ENCODE data around the gene ACSS3. TPM values are rescaled to one million over a fixed set of nuclear protein-coding genes. Genes with fewer than 3 reads are reported as not detected.

Gene ACSS3
- total and polyA plus RNA-seq, 8 donors: 0.73 to 28.5 (median 4.6) TPM

GRCh38 chr12:81211306-81211705 lies 133.4 kb downstream of the ACSS3 start:
- H3K27me3 ChIP-seq: no peaks in the 10 kb centered on the region

GRCh38 chr12:81212996-81213696 lies 135.3 kb downstream of the ACSS3 start:
- TF ChIP-seq POLR2AphosphoS5 (IDR thresholded peaks at IDR 0.05) (no peak), CTCF (IDR thresholded peaks at IDR 0.05) (no peak), EP300 (IDR thresholded peaks at IDR 0.05) (no peak), POLR2A (IDR thresholded peaks at IDR 0.05) (no peak)
- H3K9me3 ChIP-seq: no peaks in the 10 kb centered on the region
- H3K4me3 ChIP-seq: no peak overlapping the region
- no peak overlapping the region for H3K27ac ChIP-seq
- H3K36me3 ChIP-seq: no peaks in the 10 kb centered on the region
- 60 to 68% (median 66%) methylated on average over 4 of the region's 4 CpGs for WGBS, 5 donors
- no peak for DNase-seq
- intact Hi-C loops (cut with DNase I; ENCODE audit: low total_unique reads): no loop called here
- peaks cover 0 to 9% (median 4%) of the 10 kb centered on the region in 4 donors for H3K4me1 ChIP-seq
- H3K27me3 ChIP-seq: no peaks in the 10 kb centered on the region

More at GRCh38 chr12:81211306-81211705, 133.4 kb downstream of the ACSS3 start:
- no peak for DNase-seq
- Histone ChIP-seq H3K36me3 (no peaks in the 10 kb centered on the region), H3K27ac (no peak overlapping the region), H3K4me1 (peaks cover 0 to 9% (median 4%) of the 10 kb centered on the region in 4 donors), H3K4me3 (no peak overlapping the region), H3K9me3 (no peaks in the 10 kb centered on the region)
- intact Hi-C loops (cut with DNase I; ENCODE audit: low total_unique reads): no loop called here
- WGBS, 5 donors: 88 to 100% (median 95%) methylated on average over 1 of the region's 1 CpG
- TF ChIP-seq EP300 (IDR thresholded peaks at IDR 0.05) (no peak), CTCF (IDR thresholded peaks at IDR 0.05) (no peak), POLR2A (IDR thresholded peaks at IDR 0.05) (no peak), POLR2AphosphoS5 (IDR thresholded peaks at IDR 0.05) (no peak)

- intact Hi-C loops (cut with DNase I; ENCODE audit: low total_unique reads): no loop called here
- WGBS, 5 donors: 85 to 96% (median 90%) methylated on average over 3 of the region's 3 CpGs
- no peaks in the 10 kb centered on the region for H3K27me3 ChIP-seq
- no peak overlapping the region for H3K27ac ChIP-seq
- no peaks in the 10 kb centered on the region for H3K36me3 ChIP-seq
- no peaks in the 10 kb centered on the region for H3K9me3 ChIP-seq
- TF ChIP-seq EP300 (IDR thresholded peaks at IDR 0.05): no peak
- DNase-seq: no peak
- no peaks in the 10 kb centered on the region for H3K4me1 ChIP-seq
- no peak overlapping the region for H3K4me3 ChIP-seq
Observed at GRCh38 chr12:81216739-81217138, 138.9 kb downstream of the ACSS3 start.

GRCh38 chr12:81221681-81222080 lies 143.8 kb downstream of the ACSS3 start:
- H3K27me3 ChIP-seq: no peaks in the 10 kb centered on the region
- no peak for DNase-seq
- no peaks in the 10 kb centered on the region for H3K36me3 ChIP-seq
- H3K27ac ChIP-seq: no peak overlapping the region
- H3K9me3 ChIP-seq: no peaks in the 10 kb centered on the region
- H3K4me3 ChIP-seq: no peak overlapping the region
- TF ChIP-seq POLR2A (IDR thresholded peaks at IDR 0.05) (no peak), EP300 (IDR thresholded peaks at IDR 0.05) (no peak), POLR2AphosphoS5 (IDR thresholded peaks at IDR 0.05) (no peak), CTCF (IDR thresholded peaks at IDR 0.05) (no peak)
- intact Hi-C loops (cut with DNase I; ENCODE audit: low total_unique reads): no loop called here
- WGBS, 5 donors: 18 to 41% (median 26%) methylated on average over 1 of the region's 1 CpG
- H3K4me1 ChIP-seq: no peaks in the 10 kb centered on the region

All from stomach (tissue), 9 donors.